Right lobe of liver (tissue), 4 donors: ENCODE measurements around the gene ITGB8.

Experiments
- POLR2A ChIP-seq: fragments of 450-650 bp; IDR thresholded peaks from one replicate; pipeline ENCODE4 v1.6.1; 2017; ENCODE audit warnings: antibody characterized with exemption, mild to moderate bottlenecking
- TF ChIP-seq, protein P1 (sequence below), 4 donors: fragments of 200-600 bp in 3 of 4; fragments of 450-650 bp in 1 of 4; IDR thresholded peaks; one replicate each; pipeline versions ENCODE4 v1.5.1 to v1.8.0; 2016 to 2022; ENCODE audit warnings: antibody characterized with exemption in 4 of 4, mild to moderate bottlenecking in 2 of 4
- donor health status: DM: no; HTN: no; CAD: no.
- donor health status: DM: no; HTN: no; CAD: no.
- donor health status: DM: no; HTN: yes; CAD: no.

DNA sequence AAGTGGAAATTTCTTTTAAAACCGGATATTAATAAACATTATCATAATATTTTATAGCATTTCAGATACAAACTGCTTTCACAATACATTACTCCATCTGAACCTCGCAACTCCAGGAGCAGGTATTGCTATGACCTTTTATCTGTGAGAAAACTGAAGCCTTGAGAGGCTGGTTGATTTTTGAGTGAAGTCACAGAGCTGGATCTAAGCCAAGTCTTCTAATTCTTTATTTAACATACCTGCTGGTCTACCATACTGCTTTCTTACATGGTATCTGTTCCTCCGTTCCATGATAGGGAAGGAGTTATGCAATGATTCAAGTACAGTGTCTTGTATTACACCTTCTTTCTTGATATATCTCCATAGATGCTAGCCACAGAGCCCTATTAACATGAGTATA, 37.4 kb upstream of the ITGB8 start:
- TF ChIP-seq, protein P1, sequence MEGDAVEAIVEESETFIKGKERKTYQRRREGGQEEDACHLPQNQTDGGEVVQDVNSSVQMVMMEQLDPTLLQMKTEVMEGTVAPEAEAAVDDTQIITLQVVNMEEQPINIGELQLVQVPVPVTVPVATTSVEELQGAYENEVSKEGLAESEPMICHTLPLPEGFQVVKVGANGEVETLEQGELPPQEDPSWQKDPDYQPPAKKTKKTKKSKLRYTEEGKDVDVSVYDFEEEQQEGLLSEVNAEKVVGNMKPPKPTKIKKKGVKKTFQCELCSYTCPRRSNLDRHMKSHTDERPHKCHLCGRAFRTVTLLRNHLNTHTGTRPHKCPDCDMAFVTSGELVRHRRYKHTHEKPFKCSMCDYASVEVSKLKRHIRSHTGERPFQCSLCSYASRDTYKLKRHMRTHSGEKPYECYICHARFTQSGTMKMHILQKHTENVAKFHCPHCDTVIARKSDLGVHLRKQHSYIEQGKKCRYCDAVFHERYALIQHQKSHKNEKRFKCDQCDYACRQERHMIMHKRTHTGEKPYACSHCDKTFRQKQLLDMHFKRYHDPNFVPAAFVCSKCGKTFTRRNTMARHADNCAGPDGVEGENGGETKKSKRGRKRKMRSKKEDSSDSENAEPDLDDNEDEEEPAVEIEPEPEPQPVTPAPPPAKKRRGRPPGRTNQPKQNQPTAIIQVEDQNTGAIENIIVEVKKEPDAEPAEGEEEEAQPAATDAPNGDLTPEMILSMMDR (IDR thresholded peaks at IDR 0.05) = no peak
- no peak for TF ChIP-seq POLR2A
